Osteoblast (primary cell): ENCODE measurements around the gene TRIM67. TPM values are rescaled to one million over a fixed set of nuclear protein-coding genes. Genes with fewer than 3 reads are reported as not detected.
"Not testable (repeated sequence)": the region's sequence is repeated elsewhere in the genome, so short reads cannot be mapped to it uniquely, and the experiment has no call there.

Experiments
- DNase-seq: peaks from one replicate; pipeline ENCODE4 v3.0.0; 2011; ENCODE audit warnings: low spot score, mixed read lengths; ENCODE audit not compliant: insufficient read length; ENCODE audit errors: missing footprints
- H2AFZ ChIP-seq: 2 replicates; pipeline ENCODE4 v1.6.0; 2011; ENCODE audit warnings: mild to moderate bottlenecking, low read length
- H3K27ac ChIP-seq: 2 replicates; pipeline ENCODE4 v1.5.1; 2011; ENCODE audit warnings: mild to moderate bottlenecking, low read depth, low read length, moderate library complexity
- H3K27me3 ChIP-seq: 2 replicates; pipeline ENCODE4 v1.6.0; 2012; ENCODE audit warnings: mild to moderate bottlenecking, control low read depth, inconsistent platforms, low read length, moderate library complexity; ENCODE audit not compliant: insufficient read depth
- H3K36me3 ChIP-seq: 2 replicates; pipeline ENCODE4 v1.5.1; 2011; ENCODE audit warnings: mild to moderate bottlenecking, low read length, control low read depth, moderate library complexity; ENCODE audit not compliant: insufficient read depth
- H3K4me1 ChIP-seq: 2 replicates; pipeline ENCODE4 v1.5.1; 2011; ENCODE audit warnings: mild to moderate bottlenecking, low read length, control low read depth, moderate library complexity; ENCODE audit not compliant: insufficient read depth
- H3K4me2 ChIP-seq: 2 replicates; pipeline ENCODE4 v1.6.0; 2011; ENCODE audit warnings: mild to moderate bottlenecking, low read length; ENCODE audit not compliant: insufficient read depth
- H3K4me3 ChIP-seq: fragments of 200-600 bp; sonication (generic); 3 replicates; pipeline ENCODE4 v1.5.1; 2012; ENCODE audit warnings: mild to moderate bottlenecking, low read length, inconsistent platforms; ENCODE audit not compliant: insufficient read depth
- H3K79me2 ChIP-seq: 2 replicates; pipeline ENCODE4 v1.6.0; 2012; ENCODE audit warnings: mild to moderate bottlenecking, low read length, control low read depth, inconsistent platforms; ENCODE audit not compliant: insufficient read depth
- H3K9me3 ChIP-seq: 2 replicates; pipeline ENCODE4 v1.5.1; 2011; ENCODE audit warnings: low read depth, low read length, control low read depth
- H4K20me1 ChIP-seq: 2 replicates; pipeline ENCODE4 v1.6.0; 2012; ENCODE audit warnings: mild to moderate bottlenecking, low read length, control low read depth; ENCODE audit not compliant: insufficient read depth
- CTCF ChIP-seq: IDR thresholded peaks from 2 replicates; pipeline ENCODE4 v1.5.1; 2011; ENCODE audit warnings: mild to moderate bottlenecking, low read depth, low read length, moderate library complexity; ENCODE audit errors: extremely low read depth
- total RNA-seq: library from RNA; depleted of rRNA; stranded (reverse); fragments of >200 nt; gene quantifications from 2 replicates; pipeline ENCODE4 v1.2.3, GENCODE V29; 2012

Gene TRIM67
- total RNA-seq, 1 donor: 0.36 TPM

- no peaks in the 10 kb centered on the region for H4K20me1 ChIP-seq
- H3K36me3 ChIP-seq: no peaks in the 10 kb centered on the region
- DNase-seq: no peak
- no peaks in the 10 kb centered on the region for H3K79me2 ChIP-seq
- H3K27me3 ChIP-seq: peaks cover 3% of the 10 kb centered on the region
- no peaks in the 10 kb centered on the region for H3K9me3 ChIP-seq
- TF ChIP-seq CTCF: no peak
- no peak overlapping the region for H3K4me3 ChIP-seq
- no peak overlapping the region for H3K4me2 ChIP-seq
- H2AFZ ChIP-seq: no peak overlapping the region
- H3K4me1 ChIP-seq: no peaks in the 10 kb centered on the region
- no peak overlapping the region for H3K27ac ChIP-seq
Observed at GRCh38 chr1:231153726-231154125, 8.1 kb upstream of the TRIM67 start.

- Histone ChIP-seq H3K27ac (no peak overlapping the region), H4K20me1 (no peaks in the 10 kb centered on the region), H3K27me3 (peaks cover 21% of the 10 kb centered on the region), H3K4me2 (no peak overlapping the region), H3K79me2 (no peaks in the 10 kb centered on the region), H3K9me3 (no peaks in the 10 kb centered on the region), H3K36me3 (no peaks in the 10 kb centered on the region), H2AFZ (no peak overlapping the region), H3K4me3 (no peak overlapping the region), H3K4me1 (no peaks in the 10 kb centered on the region)
- no peak for TF ChIP-seq CTCF
- DNase-seq: no peak
Observed at GRCh38 chr1:231155808-231156207, 6.0 kb upstream of the TRIM67 start.

GRCh38 chr1:231157311-231157710 is 4.5 kb upstream of the TRIM67 start:
- Histone ChIP-seq H3K27me3 (peaks cover 32% of the 10 kb centered on the region), H2AFZ (no peak overlapping the region)
- TF ChIP-seq CTCF: no peak

GRCh38 chr1:231158141-231158540 is 3.7 kb upstream of the TRIM67 start:
- not testable (repeated sequence) for H2AFZ ChIP-seq, H3K79me2 ChIP-seq, H3K4me1 ChIP-seq, H3K27ac ChIP-seq, H3K4me2 ChIP-seq, H4K20me1 ChIP-seq, DNase-seq, H3K9me3 ChIP-seq, H3K4me3 ChIP-seq, H3K36me3 ChIP-seq
- H3K27me3 ChIP-seq: peaks cover 39% of the 10 kb centered on the region

More at GRCh38 chr1:231157311-231157710, 4.5 kb upstream of the TRIM67 start:
- H3K4me2 ChIP-seq: no peak overlapping the region
- no peak overlapping the region for H3K4me3 ChIP-seq
- peaks cover 4% of the 10 kb centered on the region for H3K4me1 ChIP-seq
- H3K79me2 ChIP-seq: no peaks in the 10 kb centered on the region
- H4K20me1 ChIP-seq: no peaks in the 10 kb centered on the region
- no peak overlapping the region for H3K27ac ChIP-seq
- no peaks in the 10 kb centered on the region for H3K36me3 ChIP-seq
- no peak for DNase-seq
- no peaks in the 10 kb centered on the region for H3K9me3 ChIP-seq
